NCI-H1436 treated with DMSO at 0.1 percent for 48 hours (cell line): ENCODE results near the gene BTAF1.

ENCODE experiments used
- DNase-seq: peaks from one replicate; lab custom pipeline; 2025; lab: John Stamatoyannopoulos, UW

BTAF1 gene

DNA sequence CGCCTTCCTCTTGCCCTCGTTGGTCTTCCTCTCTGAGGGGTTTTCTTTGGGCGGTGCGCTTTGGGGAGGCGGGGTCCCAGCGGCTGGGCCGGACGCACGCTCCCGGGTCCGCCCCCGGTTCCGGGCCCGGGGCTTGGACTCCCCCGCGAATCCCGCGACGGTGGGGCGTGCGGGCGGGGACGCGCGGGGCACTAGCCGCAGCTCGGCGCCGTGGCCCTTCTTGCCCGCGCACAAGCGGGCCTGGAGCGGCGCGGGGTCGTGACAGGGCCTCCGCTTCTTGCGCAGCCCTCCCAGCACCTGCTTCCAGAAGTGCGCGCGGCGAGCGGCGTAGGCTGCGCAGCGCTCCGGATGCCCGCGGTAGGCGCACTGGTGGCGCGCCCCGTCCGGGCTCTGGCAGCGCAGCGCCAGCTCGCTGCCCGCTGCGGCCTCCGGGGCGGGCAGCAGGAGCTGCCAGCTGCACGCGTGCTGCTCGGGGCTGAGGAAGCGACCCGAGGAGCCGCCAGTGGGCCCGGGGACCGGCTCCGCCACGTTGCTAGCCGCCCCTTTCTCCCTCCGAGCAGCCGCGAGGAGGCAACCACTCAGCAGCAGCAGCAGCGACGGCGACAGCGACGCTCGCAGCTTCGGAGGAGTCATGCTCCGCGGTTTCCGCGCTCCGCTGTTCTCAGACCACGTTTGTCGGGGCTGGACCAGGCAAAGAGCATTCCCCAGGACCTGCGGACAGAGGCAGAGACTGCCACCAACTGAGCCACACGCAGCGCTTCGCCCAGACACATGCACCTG is 15.0 kb upstream of the BTAF1 start:
- DNase-seq: peak; percentile 5

GRCh38 chr10:91909117-91909677 is 14.4 kb upstream of the BTAF1 start, which contains the start of gene FGFBP3:
Gene FGFBP3 (minus strand): TSS chr10:91909486. CDS start chr10:91908969, 517 bp downstream.
- peak; percentile 16 for DNase-seq

GRCh38 chr10:91910467-91910866 is 13.1 kb upstream of the BTAF1 start:
- no peak for DNase-seq

- DNase-seq: no peak
Observed at GRCh38 chr10:91919651-91920050, 3.9 kb upstream of the BTAF1 start.

GRCh38 chr10:91924212-91925021 is 847 bp downstream of the BTAF1 start:
- DNase-seq: no peak

DNA sequence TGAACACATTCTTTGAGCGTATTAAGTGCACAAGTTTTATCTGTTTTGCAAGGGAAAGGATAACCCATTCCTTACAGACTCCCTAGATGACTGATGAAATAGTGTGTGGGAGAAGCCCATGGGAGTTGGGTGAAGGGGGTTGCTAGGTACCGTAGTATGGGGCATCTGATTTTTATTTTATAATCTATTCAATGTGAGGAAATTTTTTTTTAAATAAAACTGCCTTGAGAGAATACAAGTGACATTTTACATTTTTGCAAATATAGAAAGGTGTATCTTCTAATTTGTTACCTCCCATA is 1.4 kb downstream of the BTAF1 start:
- DNase-seq: no peak

GRCh38 chr10:91930939-91931338 is 7.4 kb downstream of the BTAF1 start:
- DNase-seq: no peak

DNA sequence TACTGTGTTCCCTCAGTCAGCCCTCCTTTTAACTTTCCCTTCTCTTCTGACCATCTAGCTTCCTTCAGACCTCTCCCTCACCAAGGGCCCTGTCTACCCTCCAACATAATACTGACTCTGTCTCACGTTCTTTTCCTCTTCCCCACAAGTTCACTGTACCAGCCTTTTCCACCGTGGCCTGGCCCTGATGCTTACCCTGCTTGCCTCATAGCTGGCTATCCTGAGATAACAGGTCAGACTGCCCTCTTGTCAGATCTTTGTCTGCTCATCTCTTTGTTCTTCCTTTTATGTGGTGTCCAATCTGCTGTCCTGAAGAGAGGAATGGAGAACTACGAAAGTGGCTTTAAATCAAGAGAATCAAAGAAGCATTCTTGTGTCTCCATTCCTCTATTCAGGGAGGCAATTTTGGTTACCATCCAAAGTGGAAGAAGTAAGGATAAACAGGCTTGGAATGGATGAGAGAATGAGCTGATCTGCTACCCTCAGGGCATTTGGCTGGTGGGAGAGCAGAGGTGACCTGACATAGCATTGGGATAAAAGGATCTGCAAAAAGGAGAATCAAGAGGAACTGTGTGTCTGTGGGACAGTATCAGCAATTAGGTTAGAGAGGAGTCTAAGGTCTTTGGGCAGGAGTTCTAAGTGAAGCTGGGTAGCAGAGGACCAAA is 8.1 kb downstream of the BTAF1 start:
- no peak for DNase-seq

DNA sequence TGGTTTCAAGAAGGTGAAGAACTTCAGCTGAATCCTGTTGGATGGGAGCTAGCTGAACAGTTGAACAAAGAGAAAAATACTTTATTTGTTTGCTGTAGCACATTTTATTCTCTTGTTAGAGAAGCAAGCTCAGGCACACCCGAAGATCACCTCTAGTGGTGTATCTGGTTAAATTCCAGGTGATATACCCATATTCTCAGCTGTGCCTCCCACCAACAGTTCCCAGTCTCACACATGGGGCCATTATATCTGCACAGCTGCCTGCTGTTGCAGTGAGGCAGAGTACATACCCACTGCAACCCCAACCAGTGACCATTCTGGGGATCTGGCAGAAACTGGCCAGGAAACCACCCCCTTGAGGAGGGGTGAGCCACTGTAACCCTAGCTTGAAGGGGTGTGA is 9.2 kb downstream of the BTAF1 start:
- DNase-seq: no peak

DNA sequence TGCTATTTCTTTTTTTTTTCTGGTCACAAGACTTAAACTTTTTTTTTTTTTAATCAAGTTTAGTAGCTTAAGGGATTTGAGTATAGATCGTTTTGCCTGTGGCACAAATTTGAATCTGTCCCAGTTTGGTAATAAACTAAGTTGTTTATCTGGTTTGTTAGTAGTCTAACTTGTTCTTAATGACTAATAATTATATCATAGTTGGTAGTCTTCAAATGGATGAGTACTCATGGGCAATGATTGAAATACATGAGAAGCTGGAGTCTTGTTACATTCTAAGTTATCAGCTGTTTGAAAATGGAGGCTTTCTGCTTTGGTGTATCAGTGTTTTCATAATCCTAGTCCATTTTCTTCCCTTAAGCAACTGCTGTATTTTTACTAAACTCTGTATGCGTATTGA is 12.3 kb downstream of the BTAF1 start:
- no peak for DNase-seq

DNA sequence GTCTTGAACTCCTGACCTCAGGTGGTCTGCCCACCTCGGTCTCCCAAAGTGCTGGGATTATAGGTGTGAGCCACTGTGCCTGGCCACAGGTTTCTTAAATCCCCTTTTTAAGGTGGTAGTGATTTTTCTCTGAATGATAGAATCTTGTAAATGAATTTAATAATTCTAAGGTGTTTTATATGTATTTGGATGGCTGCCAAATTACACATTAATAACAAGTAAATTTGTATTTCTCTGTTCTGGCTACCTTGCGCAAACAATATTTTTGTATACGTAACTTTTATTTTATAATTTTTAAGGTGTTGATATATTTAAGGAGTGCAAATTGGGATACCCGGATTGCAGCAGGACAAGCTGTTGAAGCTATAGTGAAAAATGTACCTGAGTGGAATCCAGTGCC is 16.1 kb downstream of the BTAF1 start:
- DNase-seq: no peak

- no peak for DNase-seq
Observed at GRCh38 chr10:91941426-91941825, 17.9 kb downstream of the BTAF1 start.

DNA sequence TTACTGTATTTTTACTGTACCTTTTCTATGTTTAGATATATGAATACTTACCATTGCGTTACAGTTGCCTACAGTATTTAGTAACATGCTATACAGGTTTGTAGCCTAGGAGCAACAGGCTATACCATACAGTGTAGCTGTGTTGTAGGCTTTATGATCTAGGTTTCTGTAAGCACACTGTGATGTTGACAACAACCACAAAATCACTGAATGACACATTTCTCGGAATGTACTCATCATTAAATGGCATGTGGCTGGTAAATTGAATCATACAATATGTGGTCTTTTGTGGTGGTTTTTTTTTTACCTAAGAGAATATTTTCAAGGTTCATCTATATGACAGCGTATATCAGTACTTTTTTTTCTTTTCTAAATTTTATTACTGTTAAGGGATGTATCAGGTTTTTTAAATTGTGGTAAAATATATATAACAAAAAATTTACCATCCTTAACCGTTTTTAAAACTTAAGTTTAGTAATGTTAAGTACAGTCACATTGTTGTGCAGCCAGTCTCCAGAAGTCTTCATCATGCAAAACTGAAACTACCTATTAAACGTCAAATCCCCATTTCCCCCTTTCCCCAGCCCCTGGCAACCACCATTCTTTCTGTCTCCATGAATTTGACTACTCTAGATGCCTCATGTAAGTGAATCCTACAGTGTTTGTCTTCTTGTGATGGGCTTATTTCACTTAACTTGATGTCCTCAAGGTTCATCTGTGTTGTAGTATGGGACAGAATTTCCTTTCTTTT is 21.5 kb downstream of the BTAF1 start:
- no peak for DNase-seq

DNA sequence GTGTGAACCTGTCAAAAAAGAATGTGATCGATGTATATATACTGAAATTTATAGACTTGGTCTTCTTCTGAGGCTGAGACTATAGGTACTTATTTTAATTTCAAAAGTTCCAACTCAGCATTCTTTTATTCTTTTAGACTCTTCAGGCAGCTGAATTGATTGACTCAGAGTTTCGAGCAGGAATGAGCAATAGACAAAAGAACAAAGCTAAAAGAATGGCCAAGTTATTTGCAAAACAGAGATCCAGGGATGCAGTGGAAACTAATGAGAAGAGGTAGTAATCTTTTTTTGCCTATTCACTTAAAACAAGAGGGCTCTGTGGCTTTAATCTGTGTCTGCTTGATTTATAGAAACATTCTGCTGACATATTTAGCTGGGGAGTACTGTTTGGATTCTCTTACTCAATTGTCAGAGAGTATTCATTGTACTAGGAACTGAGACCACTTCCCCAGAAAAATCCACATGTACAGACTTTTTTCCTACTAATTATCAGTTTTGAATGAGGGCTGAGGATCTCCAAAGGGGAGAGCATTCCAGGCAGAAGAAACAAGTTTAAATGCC is 30.1 kb downstream of the BTAF1 start:
- DNase-seq: no peak

- no peak for DNase-seq
Observed at GRCh38 chr10:91955114-91955513, 31.5 kb downstream of the BTAF1 start.

GRCh38 chr10:91957091-91957490 is 33.5 kb downstream of the BTAF1 start:
- DNase-seq: no peak

DNA sequence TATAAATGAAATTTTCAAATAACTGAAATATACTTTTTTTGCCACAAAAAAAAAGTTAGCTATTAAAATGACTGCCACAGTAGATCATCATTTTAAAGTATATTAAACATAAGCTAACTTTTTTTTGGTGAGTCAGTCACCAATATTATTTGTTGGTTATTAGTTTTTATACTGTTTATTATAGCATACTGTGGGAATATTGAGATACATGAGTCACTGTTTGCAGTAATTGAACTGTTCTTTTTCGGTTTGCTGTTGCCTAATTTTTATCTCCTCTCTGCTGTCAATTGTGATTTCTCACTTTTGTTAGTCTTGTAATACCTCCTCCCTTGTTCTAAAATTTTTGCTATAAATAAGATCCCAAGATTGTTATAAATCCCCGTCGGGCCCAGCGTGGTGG is 45.7 kb downstream of the BTAF1 start:
- DNase-seq: no peak

DNA sequence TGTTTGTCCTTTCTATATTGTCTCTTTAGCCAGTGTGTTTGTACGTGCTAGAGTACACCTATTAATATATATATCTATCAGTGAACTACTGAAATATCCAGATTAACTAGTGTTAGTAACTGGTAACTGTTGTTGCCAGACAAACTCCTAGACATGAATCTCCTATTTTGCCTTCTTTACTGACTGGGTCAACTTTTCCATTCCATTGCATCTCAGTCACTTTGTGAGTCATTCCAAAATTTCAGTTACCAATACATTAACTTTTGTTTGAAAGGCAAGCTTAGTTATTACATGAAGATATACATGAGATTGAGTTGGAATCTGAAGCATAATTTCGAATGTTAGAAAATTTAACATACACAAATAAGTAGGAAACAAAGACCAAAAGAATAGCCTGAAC is 51.4 kb downstream of the BTAF1 start:
- no peak for DNase-seq

GRCh38 chr10:91975438-91975837 is 51.9 kb downstream of the BTAF1 start:
- DNase-seq: no peak

GRCh38 chr10:91976317-91977051 is 52.9 kb downstream of the BTAF1 start:
- no peak for DNase-seq

- no peak for DNase-seq
Observed at GRCh38 chr10:91977491-91977890, 53.9 kb downstream of the BTAF1 start.
